GM12878 (cell line): ENCODE measurements around the gene SEC22C. TPM values are rescaled to one million over a fixed set of nuclear protein-coding genes. Genes with fewer than 3 reads are reported as not detected.

ENCODE experiments used
- ATF7 ChIP-seq: fragments of 450-650 bp; IDR thresholded peaks from 2 replicates; pipeline ENCODE4 v1.6.1; 2016; ENCODE audit warnings: low read depth, mild to moderate bottlenecking
- BCL11A ChIP-seq: IDR thresholded peaks from 2 replicates; pipeline ENCODE4 v1.6.1; 2011; ENCODE audit warnings: low read depth, low read length
- BCL3 ChIP-seq: IDR thresholded peaks from 2 replicates; pipeline ENCODE4 v1.6.1; 2011; ENCODE audit warnings: borderline replicate concordance, low read depth, mild to moderate bottlenecking, moderate library complexity, low read length; ENCODE audit not compliant: insufficient read depth, poor library complexity, severe bottlenecking
- CBX5 ChIP-seq: sonication (generic); IDR thresholded peaks from 2 replicates; pipeline ENCODE4 v1.6.1; 2016; ENCODE audit warnings: low read depth, moderate library complexity, mild to moderate bottlenecking, inconsistent platforms
- HCFC1 ChIP-seq: fragments of 150-350 bp; IDR thresholded peaks from 2 replicates; pipeline ENCODE4 v1.6.1; 2014; ENCODE audit warnings: low read length
- IKZF2 ChIP-seq, 2 experiments: fragments of 450-650 bp; IDR thresholded peaks; 2 replicates each; pipeline ENCODE4 v1.6.1; 2017; ENCODE audit warnings: mild to moderate bottlenecking in 2 of 2, moderate library complexity in 2 of 2
- LARP7 ChIP-seq: fragments of 450-650 bp; IDR thresholded peaks from 2 replicates; pipeline ENCODE4 v1.6.1; 2017; ENCODE audit warnings: mild to moderate bottlenecking
- MAX ChIP-seq: IDR thresholded peaks from 2 replicates; pipeline ENCODE4 v1.6.1; 2012; ENCODE audit warnings: low read depth, low read length, improper control_type of control experiment
- MXI1 ChIP-seq: fragments of 150-350 bp; IDR thresholded peaks from 2 replicates; pipeline ENCODE4 v1.6.1; 2011; ENCODE audit warnings: low read depth, mild to moderate bottlenecking, inconsistent platforms, low read length, improper control_type of control experiment
- MYB ChIP-seq: fragments of 150-350 bp; IDR thresholded peaks from 2 replicates; pipeline ENCODE4 v1.6.1; 2014; ENCODE audit warnings: mild to moderate bottlenecking, low read depth, low read length, borderline replicate concordance
- NRF1 ChIP-seq: conservative IDR thresholded peaks from 2 replicates; pipeline ENCODE4 v1.6.1; 2011; ENCODE audit warnings: mild to moderate bottlenecking, low read depth, low read length, improper control_type of control experiment
- POLR2A ChIP-seq: IDR thresholded peaks from 2 replicates; pipeline ENCODE4 v1.6.1; 2011; ENCODE audit warnings: low read depth, mild to moderate bottlenecking, low read length
- REST ChIP-seq: IDR thresholded peaks from 2 replicates; pipeline ENCODE4 v1.6.1; 2012; ENCODE audit warnings: mild to moderate bottlenecking, low read depth, low read length
- STAT1 ChIP-seq: fragments of 450-650 bp; conservative IDR thresholded peaks from 2 replicates; pipeline ENCODE4 v1.6.1; 2014; ENCODE audit warnings: antibody characterized with exemption, mild to moderate bottlenecking
- TBL1XR1 ChIP-seq: IDR thresholded peaks from 2 replicates; pipeline ENCODE4 v1.6.1; 2012; ENCODE audit warnings: low read depth, low read length, improper control_type of control experiment
- TCF12 ChIP-seq: IDR thresholded peaks from 2 replicates; pipeline ENCODE4 v1.6.1; 2011; ENCODE audit warnings: low read depth, mild to moderate bottlenecking, low read length
- TCF7 ChIP-seq: IDR thresholded peaks from 2 replicates; pipeline ENCODE4 v1.6.1; 2014; ENCODE audit warnings: antibody characterized with exemption, borderline replicate concordance
- USF2 ChIP-seq: IDR thresholded peaks from 2 replicates; pipeline ENCODE4 v1.6.1; 2011; ENCODE audit warnings: low read depth, low read length, improper control_type of control experiment, borderline replicate concordance
- ZBED1 ChIP-seq: IDR thresholded peaks from 2 replicates; pipeline ENCODE4 v1.6.1; 2016; ENCODE audit warnings: borderline replicate concordance
- ZNF592 ChIP-seq: fragments of 450-650 bp; IDR thresholded peaks from 2 replicates; pipeline ENCODE4 v1.6.1; 2017; ENCODE audit warnings: mild to moderate bottlenecking, moderate library complexity
- polyA plus RNA-seq, 11 experiments: library from polyadenylated mRNA; depleted of rRNA in 4 of 11; unstranded in 6 of 11; stranded (reverse) in 5 of 11; fragments of >200 nt; fragmentation: Nextera tagmentation in 4 of 11; fragmentation: Illumina TruSeq in 1 of 11; extraction: Ambion mirVana in 4 of 11; extraction: Trizol in 1 of 11; gene quantifications; 1 replicate in 1 of 11; 2 replicates in 10 of 11; pipeline versions ENCODE4 v1.2.1 to v1.2.3, GENCODE V29; 2011 to 2016; ENCODE audit warnings: inconsistent platforms in 2 of 11, missing spikeins in 2 of 11, low read depth in 1 of 11
- total RNA-seq, 4 experiments: library from RNA; depleted of rRNA in 3 of 4; stranded (reverse); fragments of >200 nt in 3 of 4; fragmentation: Illumina TruSeq in 1 of 4; extraction: Trizol in 1 of 4; gene quantifications; 2 replicates each; pipeline versions ENCODE4 v1.2.1 to v1.2.3, GENCODE V29; 2013 to 2021

Gene SEC22C
- total and polyA plus RNA-seq, 10 of the 15 experiments (the other 5 are each of a cell fraction or from before 2014, with no cell fraction given): 15.6 to 47.0 (median 39.1) TPM

- TF ChIP-seq REST: no peak
- peak; percentile 56; the same call in 1 of the 2 replicates for TF ChIP-seq TBL1XR1
- peak; percentile 54; the same call in 1 of the 2 replicates for TF ChIP-seq MXI1
- TF ChIP-seq POLR2A: peak; percentile 94
- TF ChIP-seq NRF1: peak; percentile 81
- no peak; the same call in 1 of the 2 replicates for TF ChIP-seq TCF12
- TF ChIP-seq BCL11A: no peak
- TF ChIP-seq HCFC1: no peak
- peak; percentile 23 to 33; a peak in 1 of 4 replicates for TF ChIP-seq IKZF2 (IDR thresholded peaks at IDR 0.05)
- TF ChIP-seq ATF7: peak; percentile 98
- peak; percentile 91 for TF ChIP-seq ZBED1
- TF ChIP-seq MYB: peak; percentile 71; the same call in 1 of the 2 replicates
- TF ChIP-seq TCF7: no peak; the same call in 1 of the 2 replicates
- TF ChIP-seq BCL3: peak; percentile 76
- TF ChIP-seq STAT1: 0 out of 2 replicates have a peak, but pooled peaks have one; percentile 32
- peak; percentile 46 for TF ChIP-seq LARP7
- no peak; the same call in 1 of the 2 replicates for TF ChIP-seq USF2
- no peak for TF ChIP-seq ZNF592
- TF ChIP-seq CBX5: peak; percentile 54; the same call in 1 of the 2 replicates
- peak; percentile 73; the same call in 1 of the 2 replicates for TF ChIP-seq MAX
These were observed 18.6 kb upstream of the SEC22C start, which contains the start of gene NKTR (continued) for GRCh38 chr3:42600111-42600957.
